ENCODE data around the gene ATF7.

DNA sequence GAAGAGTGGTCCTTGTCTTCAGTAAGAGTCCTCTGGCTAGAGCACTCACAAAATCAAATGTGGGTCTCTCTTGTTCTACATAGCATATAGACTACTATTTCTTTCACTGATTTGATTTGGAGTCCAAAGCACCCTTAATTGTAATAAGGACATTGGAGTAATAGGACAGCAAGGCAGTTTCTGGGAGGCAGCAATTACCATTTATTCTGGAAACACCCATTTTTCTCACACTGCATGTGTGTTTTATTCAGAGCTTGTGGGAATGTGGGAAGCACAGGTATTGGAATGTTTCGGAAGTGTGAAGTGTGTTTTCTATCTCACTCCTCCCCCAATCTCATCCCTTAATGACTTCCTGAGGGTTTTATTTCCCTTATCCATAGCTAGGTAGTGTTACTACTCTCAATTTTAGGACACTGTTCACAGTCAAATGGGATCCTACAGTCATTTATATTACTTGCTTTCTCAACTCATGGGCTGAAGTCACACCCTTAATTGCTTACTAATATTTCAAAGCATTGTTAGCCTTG is 154.1 kb downstream of the ATF7 start:
- TF ChIP-seq, protein P1, sequence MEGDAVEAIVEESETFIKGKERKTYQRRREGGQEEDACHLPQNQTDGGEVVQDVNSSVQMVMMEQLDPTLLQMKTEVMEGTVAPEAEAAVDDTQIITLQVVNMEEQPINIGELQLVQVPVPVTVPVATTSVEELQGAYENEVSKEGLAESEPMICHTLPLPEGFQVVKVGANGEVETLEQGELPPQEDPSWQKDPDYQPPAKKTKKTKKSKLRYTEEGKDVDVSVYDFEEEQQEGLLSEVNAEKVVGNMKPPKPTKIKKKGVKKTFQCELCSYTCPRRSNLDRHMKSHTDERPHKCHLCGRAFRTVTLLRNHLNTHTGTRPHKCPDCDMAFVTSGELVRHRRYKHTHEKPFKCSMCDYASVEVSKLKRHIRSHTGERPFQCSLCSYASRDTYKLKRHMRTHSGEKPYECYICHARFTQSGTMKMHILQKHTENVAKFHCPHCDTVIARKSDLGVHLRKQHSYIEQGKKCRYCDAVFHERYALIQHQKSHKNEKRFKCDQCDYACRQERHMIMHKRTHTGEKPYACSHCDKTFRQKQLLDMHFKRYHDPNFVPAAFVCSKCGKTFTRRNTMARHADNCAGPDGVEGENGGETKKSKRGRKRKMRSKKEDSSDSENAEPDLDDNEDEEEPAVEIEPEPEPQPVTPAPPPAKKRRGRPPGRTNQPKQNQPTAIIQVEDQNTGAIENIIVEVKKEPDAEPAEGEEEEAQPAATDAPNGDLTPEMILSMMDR (IDR thresholded peaks at IDR 0.05 in 8 of 11, conservative IDR thresholded peaks at IDR 0.05 in 3 of 11), result no peak
- TF ChIP-seq POLR2A (IDR thresholded peaks at IDR 0.05) (no peak), POLR2AphosphoS5 (IDR thresholded peaks at IDR 0.05) (no peak)

Data from spleen (tissue), 7 donors.